ENCODE data around the gene TMEM91. TPM values are rescaled to one million over a fixed set of nuclear protein-coding genes. Genes with fewer than 3 reads are reported as not detected.
A peak's percentile ranks its signal among the peaks of the same experiment; 100 is the strongest.

Gene TMEM91
- total and polyA plus RNA-seq, 2 of the 4 experiments (the other 2 are of a cell fraction), result 1.4 to 4.8 TPM

DNA sequence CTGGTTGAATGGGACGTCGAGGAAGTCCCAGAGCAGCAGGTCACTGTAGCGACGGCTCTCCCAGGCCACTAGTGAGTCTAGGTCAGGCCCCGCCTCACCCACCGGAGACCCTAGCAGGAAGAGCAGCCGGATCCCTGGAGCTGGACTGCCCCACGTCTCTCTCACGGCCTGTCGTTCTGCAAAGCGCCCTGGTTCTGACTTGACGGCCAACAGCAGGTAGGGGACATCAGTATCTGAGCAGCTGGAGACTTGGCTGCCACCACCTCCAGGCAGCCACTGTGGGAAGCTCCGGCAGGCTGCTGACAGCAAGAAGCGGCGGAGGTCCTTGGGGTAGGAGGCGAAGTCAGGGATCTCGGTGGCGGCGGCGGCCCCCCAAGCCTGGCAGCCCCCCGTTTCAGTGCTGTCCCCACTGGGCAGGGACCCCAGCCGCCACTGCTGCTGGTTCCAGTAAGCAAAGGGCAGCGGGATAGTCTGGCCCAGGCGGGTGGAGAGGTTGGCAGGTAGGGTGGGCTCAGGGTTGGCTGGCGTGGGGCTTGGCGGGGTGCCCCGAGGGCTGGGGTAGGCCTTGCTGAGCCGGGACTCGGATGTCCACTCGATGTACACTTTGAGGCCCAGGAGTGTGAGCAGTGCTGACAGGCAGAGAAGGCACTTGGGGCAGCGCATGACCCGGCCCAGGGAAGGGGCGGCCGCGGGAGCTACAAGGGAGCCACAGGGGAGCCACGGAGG is 49.9 kb downstream of the TMEM91 start:
- H3K4ac ChIP-seq (ENCODE audit: low read depth, low read length), result no peak overlapping the region
- no peak overlapping the region for H3K18ac ChIP-seq (ENCODE audit: low read depth, low read length)
- DNase-seq (no peak), ATAC-seq (ENCODE audit: low read depth) (no peak)
- H2AK5ac ChIP-seq (ENCODE audit: low read depth, low read length), result no peak overlapping the region
- no peak overlapping the region for H3K27ac ChIP-seq (ENCODE audit: insufficient read depth, low read length)
- H4K8ac ChIP-seq (ENCODE audit: low read depth in 2 of 2, low read length in 2 of 2), result no peak overlapping the region
- ChIA-PET CTCF (no interaction called here), POLR2A (ENCODE audit: unreplicated experiment) (no interaction called here)
- H3K9me3 ChIP-seq (ENCODE audit: control insufficient read depth, insufficient read depth, low read length), result no peaks in the 10 kb centered on the region
- H3K36me3 ChIP-seq (ENCODE audit: control insufficient read depth, insufficient read depth, low read length), result peaks cover 32% of the 10 kb centered on the region
- no peaks in the 10 kb centered on the region for H4K20me1 ChIP-seq (ENCODE audit: insufficient read depth, low read length)
- H4K91ac ChIP-seq (ENCODE audit: insufficient read depth, low read depth, low read length), result no peak overlapping the region
- no peak overlapping the region; the same call in 1 of the 2 replicates for H3K4me2 ChIP-seq (ENCODE audit: low read depth, low read length)
- no peak overlapping the region for H2AFZ ChIP-seq (replicated peaks; ENCODE audit: low read length, poor library complexity)
- no peak overlapping the region for H3K9ac ChIP-seq (ENCODE audit: low read depth, low read length)
- no peak overlapping the region for H2BK15ac ChIP-seq (ENCODE audit: low read depth, low read length)
- peaks cover 10% of the 10 kb centered on the region; the same call in 1 of the 2 replicates for H3K4me1 ChIP-seq (ENCODE audit: control insufficient read depth, insufficient read depth, low read length)
- no peaks in the 10 kb centered on the region for H3K27me3 ChIP-seq (ENCODE audit: control insufficient read depth, insufficient read depth, low read length)
- WGBS, 2 experiments (ENCODE audit: extremely low coverage in 2 of 2, insufficient read length in 1 of 2), result 91% methylated on average over 9 of the region's 36 CpGs; no CpG with 5 or more reads in 1 of the 2 experiments
- no peak overlapping the region for H3K23ac ChIP-seq (ENCODE audit: low read depth, low read length)
- no peak overlapping the region for H2BK5ac ChIP-seq (ENCODE audit: low read depth, low read length, poor library complexity, severe bottlenecking)
- no peak overlapping the region for H4K5ac ChIP-seq (ENCODE audit: low read depth, low read length)
- peak overlapping the region; percentile 77 for H2AK9ac ChIP-seq (replicated peaks; ENCODE audit: low read depth, low read length, poor library complexity)
- no TSS peak for BruUV-seq (replicated peaks)
- no peak for TF ChIP-seq NFE2L2 (IDR thresholded peaks at IDR 0.05; ENCODE audit: low read depth, low read length)
- TF ChIP-seq MXI1 (IDR thresholded peaks at IDR 0.05; ENCODE audit: borderline replicate concordance, low read depth, low read length), result no peak
- no peak for TF ChIP-seq CEBPB (IDR thresholded peaks at IDR 0.05; ENCODE audit: low read depth, low read length)
- no peak for TF ChIP-seq RAD21 (IDR thresholded peaks at IDR 0.05; ENCODE audit: low read length)
- TF ChIP-seq BHLHE40 (IDR thresholded peaks at IDR 0.05; ENCODE audit: low read depth, low read length), result no peak
- no peak for TF ChIP-seq MAZ (IDR thresholded peaks at IDR 0.05; ENCODE audit: borderline replicate concordance, low read depth, low read length)
- no peak overlapping the region for H3K56ac ChIP-seq (ENCODE audit: extremely low read depth, insufficient read depth, low read length)
- no peak overlapping the region for H2BK20ac ChIP-seq (ENCODE audit: low read depth, low read length)
- dilution Hi-C loops (cut with HindIII; ENCODE audit: low sequenced_read_pairs, unreplicated experiment), result no loop called here
- no peak overlapping the region for H3K14ac ChIP-seq (replicated peaks; ENCODE audit: low read depth, low read length)
- intact Hi-C loops (cut with micrococcal nuclease), result loop anchor here (10.0 kb wide), 1 partner anchor 221 kb away; no protein-coding TSS in a partner anchor
- in situ Hi-C loops (cut with MboI; ENCODE audit: low sequenced_read_pairs), result no loop called here
- H3K9me1 ChIP-seq (ENCODE audit: insufficient read depth, low read length), result no peaks in the 10 kb centered on the region
- no peaks in the 10 kb centered on the region for H3K79me1 ChIP-seq (ENCODE audit: low read depth in 1 of 2, low read length in 2 of 2)
- no peak overlapping the region; the same call in 1 of the 2 replicates for H3K4me3 ChIP-seq (ENCODE audit: insufficient read depth, low read depth, low read length)
- no peak overlapping the region for H2BK120ac ChIP-seq (ENCODE audit: low read depth, low read length)
